ENCODE data around the gene GPR176.
A peak's percentile ranks its signal among the peaks of the same experiment; 100 is the strongest.

Gene GPR176

DNA sequence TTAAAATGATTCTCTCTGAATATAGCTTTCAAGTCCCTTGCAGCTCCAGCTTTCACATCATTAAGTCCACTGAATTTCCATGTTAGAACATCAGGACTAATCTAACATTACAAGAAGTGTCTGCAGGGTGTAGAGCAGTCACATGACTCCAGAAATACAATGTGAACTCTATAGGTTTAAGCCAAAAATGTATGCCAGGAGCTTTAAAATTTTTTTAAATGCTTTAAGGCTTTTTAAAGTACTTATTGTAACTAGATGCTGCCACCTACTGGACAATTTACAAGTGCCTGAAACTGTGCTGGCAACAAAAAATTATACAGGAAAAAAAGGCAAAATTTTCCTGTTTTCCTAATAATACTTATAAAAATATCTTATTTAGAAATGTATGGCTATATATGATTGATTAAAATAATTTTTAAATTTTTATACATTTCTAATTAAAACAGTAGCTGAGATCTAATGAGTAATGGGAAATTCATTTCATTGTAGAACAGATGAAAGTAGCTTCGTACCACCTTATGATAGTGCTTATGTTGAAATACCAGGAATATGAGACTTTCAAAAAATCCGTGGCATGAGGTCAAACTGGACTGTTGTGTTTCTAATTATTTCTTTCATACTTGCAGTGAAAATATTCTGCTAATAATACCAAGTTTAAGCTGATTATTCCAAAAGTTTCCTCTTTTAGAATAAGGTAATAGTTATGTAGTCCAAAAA is 163.1 kb downstream of the GPR176 start:
- no peak overlapping the region for H2AFZ ChIP-seq (ENCODE audit: low read length)
- H3K4me2 ChIP-seq (ENCODE audit: low read depth, low read length, poor library complexity, severe bottlenecking), result no peak overlapping the region
- no peaks in the 10 kb centered on the region for H3K9me2 ChIP-seq (replicated peaks; ENCODE audit: low read depth, low read length)
- no peaks in the 10 kb centered on the region for H3F3A ChIP-seq (ENCODE audit: low read depth)
- H3K27me3 ChIP-seq (ENCODE audit: insufficient read depth, low read length, poor library complexity, severe bottlenecking), result no peaks in the 10 kb centered on the region
- H3K9ac ChIP-seq (ENCODE audit: low read depth, low read length, poor library complexity, severe bottlenecking), result no peak overlapping the region
- H3K79me2 ChIP-seq (ENCODE audit: insufficient read depth, low read length), result no peaks in the 10 kb centered on the region
- no peaks in the 10 kb centered on the region for H3K9me3 ChIP-seq (ENCODE audit: insufficient read depth, low read depth, low read length)
- H3K4me3 ChIP-seq (ENCODE audit: low read length, poor library complexity, severe bottlenecking), result no peak overlapping the region
- no peak for TF ChIP-seq EZH2phosphoT487 (IDR thresholded peaks at IDR 0.05; ENCODE audit: borderline replicate concordance)
- TF ChIP-seq, protein P1, sequence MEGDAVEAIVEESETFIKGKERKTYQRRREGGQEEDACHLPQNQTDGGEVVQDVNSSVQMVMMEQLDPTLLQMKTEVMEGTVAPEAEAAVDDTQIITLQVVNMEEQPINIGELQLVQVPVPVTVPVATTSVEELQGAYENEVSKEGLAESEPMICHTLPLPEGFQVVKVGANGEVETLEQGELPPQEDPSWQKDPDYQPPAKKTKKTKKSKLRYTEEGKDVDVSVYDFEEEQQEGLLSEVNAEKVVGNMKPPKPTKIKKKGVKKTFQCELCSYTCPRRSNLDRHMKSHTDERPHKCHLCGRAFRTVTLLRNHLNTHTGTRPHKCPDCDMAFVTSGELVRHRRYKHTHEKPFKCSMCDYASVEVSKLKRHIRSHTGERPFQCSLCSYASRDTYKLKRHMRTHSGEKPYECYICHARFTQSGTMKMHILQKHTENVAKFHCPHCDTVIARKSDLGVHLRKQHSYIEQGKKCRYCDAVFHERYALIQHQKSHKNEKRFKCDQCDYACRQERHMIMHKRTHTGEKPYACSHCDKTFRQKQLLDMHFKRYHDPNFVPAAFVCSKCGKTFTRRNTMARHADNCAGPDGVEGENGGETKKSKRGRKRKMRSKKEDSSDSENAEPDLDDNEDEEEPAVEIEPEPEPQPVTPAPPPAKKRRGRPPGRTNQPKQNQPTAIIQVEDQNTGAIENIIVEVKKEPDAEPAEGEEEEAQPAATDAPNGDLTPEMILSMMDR (conservative IDR thresholded peaks at IDR 0.05; ENCODE audit: low read length), result peak; percentile 89
- no peaks in the 10 kb centered on the region for H3K36me3 ChIP-seq (ENCODE audit: insufficient read depth, low read length)
- H3K4me1 ChIP-seq (ENCODE audit: insufficient read depth, low read length, poor library complexity, severe bottlenecking), result no peaks in the 10 kb centered on the region
- H4K20me1 ChIP-seq (ENCODE audit: insufficient read depth, low read length, poor library complexity, severe bottlenecking), result no peaks in the 10 kb centered on the region

DNA sequence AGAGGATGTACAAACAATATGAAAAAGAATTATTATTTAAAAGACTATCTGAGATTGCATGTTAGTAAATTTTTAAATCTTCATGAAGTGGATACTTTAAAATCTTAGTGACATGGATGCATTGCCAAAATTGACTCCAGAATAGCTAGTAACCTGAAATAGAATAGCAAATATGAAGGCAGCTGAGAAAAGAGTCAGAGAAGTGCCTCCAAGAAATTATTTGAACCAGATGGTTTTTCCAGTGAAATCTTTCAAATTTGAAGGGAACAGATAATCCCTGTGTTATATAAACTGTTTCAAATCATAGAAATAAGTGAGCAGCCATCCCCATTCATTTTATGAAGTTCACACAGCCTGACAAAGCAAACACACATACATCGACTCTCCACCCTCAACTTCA is 167.1 kb downstream of the GPR176 start:
- Histone ChIP-seq H3F3A (ENCODE audit: low read depth) (no peaks in the 10 kb centered on the region), H3K79me2 (ENCODE audit: insufficient read depth, low read length) (no peaks in the 10 kb centered on the region), H3K36me3 (ENCODE audit: insufficient read depth, low read length) (no peaks in the 10 kb centered on the region), H3K4me2 (ENCODE audit: low read depth, low read length, poor library complexity, severe bottlenecking) (no peak overlapping the region), H3K4me1 (ENCODE audit: insufficient read depth, low read length, poor library complexity, severe bottlenecking) (no peaks in the 10 kb centered on the region), H3K27me3 (ENCODE audit: insufficient read depth, low read length, poor library complexity, severe bottlenecking) (no peaks in the 10 kb centered on the region), H3K4me3 (ENCODE audit: low read length, poor library complexity, severe bottlenecking) (no peak overlapping the region), H2AFZ (ENCODE audit: low read length) (no peak overlapping the region), H3K9me3 (ENCODE audit: insufficient read depth, low read depth, low read length) (no peaks in the 10 kb centered on the region), H3K9ac (ENCODE audit: low read depth, low read length, poor library complexity, severe bottlenecking) (no peak overlapping the region), H4K20me1 (ENCODE audit: insufficient read depth, low read length, poor library complexity, severe bottlenecking) (no peaks in the 10 kb centered on the region), H3K9me2 (replicated peaks; ENCODE audit: low read depth, low read length) (no peaks in the 10 kb centered on the region)
- TF ChIP-seq, protein P1 (conservative IDR thresholded peaks at IDR 0.05; ENCODE audit: low read length), result no peak
- TF ChIP-seq EZH2phosphoT487 (IDR thresholded peaks at IDR 0.05; ENCODE audit: borderline replicate concordance), result no peak

DNA sequence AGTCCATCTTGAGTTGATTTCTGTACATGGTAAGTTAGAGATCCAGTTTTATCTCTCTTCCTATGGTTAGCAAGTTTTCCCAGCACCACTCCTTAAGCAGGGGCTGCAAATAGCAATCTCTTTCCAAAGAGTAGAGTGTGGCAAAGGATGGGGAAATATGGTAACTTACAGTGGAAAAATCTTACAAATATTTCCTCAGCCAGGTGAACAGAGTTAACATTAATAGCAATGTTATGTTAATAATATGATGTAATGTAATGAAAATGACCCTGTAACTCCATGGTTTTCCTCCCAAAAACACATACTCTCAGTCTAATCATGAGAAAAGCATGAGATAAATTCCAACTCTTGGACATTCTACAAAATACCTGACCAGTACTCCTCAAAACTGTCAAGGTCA is 167.8 kb downstream of the GPR176 start:
- H3K9me3 ChIP-seq (ENCODE audit: insufficient read depth, low read depth, low read length), result no peaks in the 10 kb centered on the region
- H3K36me3 ChIP-seq (ENCODE audit: insufficient read depth, low read length), result no peaks in the 10 kb centered on the region
- H3K9me2 ChIP-seq (replicated peaks; ENCODE audit: low read depth, low read length), result no peaks in the 10 kb centered on the region
- no peaks in the 10 kb centered on the region for H4K20me1 ChIP-seq (ENCODE audit: insufficient read depth, low read length, poor library complexity, severe bottlenecking)
- H3K27me3 ChIP-seq (ENCODE audit: insufficient read depth, low read length, poor library complexity, severe bottlenecking), result no peaks in the 10 kb centered on the region
- H2AFZ ChIP-seq (ENCODE audit: low read length), result no peak overlapping the region
- no peaks in the 10 kb centered on the region for H3K4me1 ChIP-seq (ENCODE audit: insufficient read depth, low read length, poor library complexity, severe bottlenecking)
- no peak overlapping the region for H3K4me3 ChIP-seq (ENCODE audit: low read length, poor library complexity, severe bottlenecking)
- no peak overlapping the region for H3K4me2 ChIP-seq (ENCODE audit: low read depth, low read length, poor library complexity, severe bottlenecking)
- no peaks in the 10 kb centered on the region for H3F3A ChIP-seq (ENCODE audit: low read depth)
- H3K9ac ChIP-seq (ENCODE audit: low read depth, low read length, poor library complexity, severe bottlenecking), result no peak overlapping the region
- TF ChIP-seq, protein P1 (conservative IDR thresholded peaks at IDR 0.05; ENCODE audit: low read length), result no peak
- TF ChIP-seq EZH2phosphoT487 (IDR thresholded peaks at IDR 0.05; ENCODE audit: borderline replicate concordance), result no peak
- no peaks in the 10 kb centered on the region for H3K79me2 ChIP-seq (ENCODE audit: insufficient read depth, low read length)
